Mesenchymal stem cell (in vitro differentiated cells and primary cell): ENCODE data around the gene CDK15.
A peak's percentile ranks its signal among the peaks of the same experiment; 100 is the strongest.

Experiments used
- DNase-seq: peaks from one replicate; pipeline ENCODE4 v3.0.0-alpha.2; 2013
- H2AFZ ChIP-seq: one replicate; pipeline ENCODE4 v1.6.1; 2013; ENCODE audit warnings: low read depth, mild to moderate bottlenecking, control low read depth, inconsistent platforms, low read length, moderate library complexity
- H2AK5ac ChIP-seq: 2 replicates; pipeline ENCODE4 v1.6.1; 2013; ENCODE audit warnings: low read length, moderate library complexity, mild to moderate bottlenecking, inconsistent platforms; ENCODE audit not compliant: severe bottlenecking
- H2BK120ac ChIP-seq: one replicate; pipeline ENCODE4 v1.6.1; 2013; ENCODE audit warnings: low read depth, mild to moderate bottlenecking, inconsistent platforms, low read length, moderate library complexity
- H2BK12ac ChIP-seq, 2 experiments: one replicate each; pipeline ENCODE4 v1.6.1; 2013; ENCODE audit warnings: inconsistent platforms in 2 of 2, low read length in 2 of 2, mild to moderate bottlenecking in 2 of 2, moderate library complexity in 2 of 2, control low read depth in 1 of 2
- H2BK15ac ChIP-seq: one replicate; pipeline ENCODE4 v1.6.1; 2013; ENCODE audit warnings: mild to moderate bottlenecking, low read depth, inconsistent platforms; ENCODE audit not compliant: poor library complexity, severe bottlenecking
- H2BK5ac ChIP-seq: 2 replicates; pipeline ENCODE4 v1.6.1; 2013; ENCODE audit warnings: low read depth, mild to moderate bottlenecking, low read length, control low read depth, inconsistent platforms; ENCODE audit not compliant: poor library complexity, severe bottlenecking
- H3K14ac ChIP-seq, 2 experiments: one replicate each; pipeline ENCODE4 v1.6.1; 2013; ENCODE audit warnings: inconsistent platforms in 2 of 2, low read length in 2 of 2, control low read depth in 1 of 2, mild to moderate bottlenecking in 1 of 2, moderate library complexity in 1 of 2
- H3K18ac ChIP-seq, 2 experiments: one replicate each; pipeline ENCODE4 v1.6.1; 2013; ENCODE audit warnings: inconsistent platforms in 2 of 2, low read length in 2 of 2, control low read depth in 1 of 2, low read depth in 1 of 2, mild to moderate bottlenecking in 1 of 2
- H3K23ac ChIP-seq, 2 experiments: one replicate each; pipeline ENCODE4 v1.6.1; 2013; ENCODE audit warnings: inconsistent platforms in 2 of 2, low read length in 2 of 2, mild to moderate bottlenecking in 2 of 2, moderate library complexity in 2 of 2, control low read depth in 1 of 2
- H3K27ac ChIP-seq: 2 replicates; pipeline ENCODE4 v1.5.1; 2013; ENCODE audit warnings: mild to moderate bottlenecking, moderate library complexity, low read length, control low read depth, inconsistent platforms; ENCODE audit not compliant: poor library complexity, severe bottlenecking
- H3K27me3 ChIP-seq, 2 experiments: 2 replicates each; pipeline versions ENCODE4 v1.6.1 to v1.7.0; 2013; ENCODE audit warnings: low read length in 2 of 2, mild to moderate bottlenecking in 2 of 2, moderate library complexity in 2 of 2, control low read depth in 1 of 2, inconsistent platforms in 1 of 2; ENCODE audit not compliant: control insufficient read depth in 1 of 2, insufficient read depth in 1 of 2
- H3K36me3 ChIP-seq, 2 experiments: 2 replicates each; pipeline versions ENCODE4 v1.6.1 to v1.7.0; 2013; ENCODE audit warnings: low read length in 2 of 2, control low read depth in 1 of 2, inconsistent platforms in 1 of 2, low read depth in 1 of 2, mild to moderate bottlenecking in 1 of 2; ENCODE audit not compliant: insufficient read depth in 2 of 2, control insufficient read depth in 1 of 2
- H3K4ac ChIP-seq, 2 experiments: one replicate each; pipeline ENCODE4 v1.6.1; 2013; ENCODE audit warnings: inconsistent platforms in 2 of 2, low read length in 2 of 2, mild to moderate bottlenecking in 2 of 2, moderate library complexity in 2 of 2, control low read depth in 1 of 2, low read depth in 1 of 2
- H3K4me1 ChIP-seq: 2 replicates; pipeline ENCODE4 v1.6.1; 2013; ENCODE audit warnings: low read depth, low read length, control low read depth; ENCODE audit not compliant: control insufficient read depth, insufficient read depth
- H3K4me2 ChIP-seq: 2 replicates; pipeline ENCODE4 v1.6.1; 2013; ENCODE audit warnings: low read length, mild to moderate bottlenecking, inconsistent platforms; ENCODE audit not compliant: poor library complexity, severe bottlenecking
- H3K4me3 ChIP-seq, 2 experiments: 2 replicates each; pipeline versions ENCODE4 v1.5.1 to v1.7.0; 2013; ENCODE audit warnings: low read length in 2 of 2, mild to moderate bottlenecking in 2 of 2, control low read depth in 1 of 2, low read depth in 1 of 2; ENCODE audit not compliant: insufficient read depth in 1 of 2
- H3K79me1 ChIP-seq: replicated peaks from 2 replicates; pipeline ENCODE4 v1.6.1; 2013; ENCODE audit warnings: mild to moderate bottlenecking, control low read depth, low read length, inconsistent platforms; ENCODE audit not compliant: poor library complexity, severe bottlenecking
- H3K9ac ChIP-seq: 2 replicates; pipeline ENCODE4 v1.7.0; 2013; ENCODE audit warnings: mild to moderate bottlenecking, low read length, moderate library complexity
- H3K9me3 ChIP-seq: 2 replicates; pipeline ENCODE4 v1.7.0; 2013; ENCODE audit warnings: mild to moderate bottlenecking, low read length; ENCODE audit not compliant: control insufficient read depth
- H4K8ac ChIP-seq: one replicate; pipeline ENCODE4 v1.6.1; 2013; ENCODE audit warnings: inconsistent platforms, mild to moderate bottlenecking, low read length, moderate library complexity
- H4K91ac ChIP-seq: one replicate; pipeline ENCODE4 v1.6.1; 2013; ENCODE audit warnings: mild to moderate bottlenecking, low read length, inconsistent platforms
- WGBS: methylation state at CpG from one replicate; pipeline ENCODE4 v1.1.7; 2013; ENCODE audit warnings: mixed read lengths; 5-methylcytosine and 5-hydroxymethylcytosine counted together

CDK15 gene

DNA sequence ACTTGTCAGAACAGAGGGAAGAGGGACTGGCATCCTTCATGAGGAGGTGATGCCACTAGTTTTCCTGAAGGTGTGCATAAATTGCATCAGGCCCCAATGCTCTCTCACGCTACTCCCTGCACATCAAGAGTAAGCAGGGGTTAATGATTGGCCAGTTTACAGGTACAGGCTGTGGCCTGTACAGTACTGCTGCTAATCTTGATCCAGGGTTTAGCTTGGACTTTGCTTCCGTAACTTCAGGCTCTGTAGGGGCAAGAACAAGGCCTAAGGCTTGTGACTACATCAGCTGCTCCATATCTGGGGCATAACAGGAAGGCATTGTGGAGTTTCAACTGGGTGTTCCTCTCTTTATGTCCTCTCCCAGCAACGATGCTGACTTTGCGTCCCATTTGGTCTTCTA lies 130.5 kb downstream of the CDK15 start:
- H3K4ac ChIP-seq: no peak overlapping the region
- H4K8ac ChIP-seq: no peak overlapping the region
- no peak overlapping the region for H4K91ac ChIP-seq
- no peak overlapping the region for H3K27ac ChIP-seq
- no peak overlapping the region for H3K23ac ChIP-seq
- no peak overlapping the region for H2AFZ ChIP-seq
- H3K14ac ChIP-seq: no peak overlapping the region
- no peak overlapping the region for H2BK5ac ChIP-seq
- no peaks in the 10 kb centered on the region for H3K79me1 ChIP-seq
- H2BK120ac ChIP-seq: no peak overlapping the region
- no peak overlapping the region for H2BK12ac ChIP-seq
- peaks cover 2% of the 10 kb centered on the region for H3K4me1 ChIP-seq
- no peak overlapping the region for H3K9ac ChIP-seq
- peaks cover 7% of the 10 kb centered on the region for H3K9me3 ChIP-seq
- H3K36me3 ChIP-seq: no peaks in the 10 kb centered on the region
- no peak overlapping the region for H3K4me2 ChIP-seq
- H2BK15ac ChIP-seq: no peak overlapping the region
- no peak overlapping the region for H3K18ac ChIP-seq
- no peak overlapping the region for H3K4me3 ChIP-seq
- no peak for DNase-seq
- no peak overlapping the region for H2AK5ac ChIP-seq
- WGBS: 98% methylated on average over 4 of the region's 4 CpGs
- peaks cover 3 to 52% of the 10 kb centered on the region in 2 experiments for H3K27me3 ChIP-seq

DNA sequence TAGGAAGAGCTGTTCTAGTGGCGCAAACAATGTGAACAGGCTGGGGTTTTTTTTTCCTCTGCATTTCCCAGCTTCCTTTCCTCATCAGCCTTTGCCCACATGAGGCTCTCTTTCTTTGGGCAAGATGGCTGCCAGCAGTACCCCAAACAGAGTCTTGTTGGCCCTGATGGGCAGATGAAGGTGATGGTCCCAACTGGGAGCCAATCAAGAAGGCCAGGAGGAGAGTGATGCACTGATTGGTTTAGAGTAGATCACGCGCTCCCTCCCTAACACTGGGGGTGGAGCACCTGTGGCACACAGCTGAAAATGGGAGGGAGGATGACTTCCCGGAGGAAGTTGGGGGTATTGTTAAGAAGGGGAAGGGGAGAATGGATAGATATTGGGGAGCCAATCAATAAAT lies 131.0 kb downstream of the CDK15 start:
- H3K18ac ChIP-seq: no peak overlapping the region
- peaks cover 3 to 57% of the 10 kb centered on the region in 2 experiments for H3K27me3 ChIP-seq
- no peak overlapping the region for H2BK120ac ChIP-seq
- no peak overlapping the region for H3K9ac ChIP-seq
- no peak overlapping the region for H2BK5ac ChIP-seq
- H3K4me1 ChIP-seq: peaks cover 1% of the 10 kb centered on the region
- no peak overlapping the region for H3K4me3 ChIP-seq
- no peak overlapping the region for H2AFZ ChIP-seq
- no peak overlapping the region for H2BK12ac ChIP-seq
- DNase-seq: no peak
- H4K8ac ChIP-seq: no peak overlapping the region
- no peak overlapping the region for H3K4me2 ChIP-seq
- H3K79me1 ChIP-seq: no peaks in the 10 kb centered on the region
- 100% methylated on average over 4 of the region's 4 CpGs for WGBS
- no peaks in the 10 kb centered on the region for H3K36me3 ChIP-seq
- no peak overlapping the region for H3K23ac ChIP-seq
- no peak overlapping the region for H3K14ac ChIP-seq
- no peak overlapping the region for H4K91ac ChIP-seq
- no peak overlapping the region for H3K27ac ChIP-seq
- H2BK15ac ChIP-seq: no peak overlapping the region
- peaks cover 7% of the 10 kb centered on the region for H3K9me3 ChIP-seq
- no peak overlapping the region for H3K4ac ChIP-seq
- H2AK5ac ChIP-seq: no peak overlapping the region

DNA sequence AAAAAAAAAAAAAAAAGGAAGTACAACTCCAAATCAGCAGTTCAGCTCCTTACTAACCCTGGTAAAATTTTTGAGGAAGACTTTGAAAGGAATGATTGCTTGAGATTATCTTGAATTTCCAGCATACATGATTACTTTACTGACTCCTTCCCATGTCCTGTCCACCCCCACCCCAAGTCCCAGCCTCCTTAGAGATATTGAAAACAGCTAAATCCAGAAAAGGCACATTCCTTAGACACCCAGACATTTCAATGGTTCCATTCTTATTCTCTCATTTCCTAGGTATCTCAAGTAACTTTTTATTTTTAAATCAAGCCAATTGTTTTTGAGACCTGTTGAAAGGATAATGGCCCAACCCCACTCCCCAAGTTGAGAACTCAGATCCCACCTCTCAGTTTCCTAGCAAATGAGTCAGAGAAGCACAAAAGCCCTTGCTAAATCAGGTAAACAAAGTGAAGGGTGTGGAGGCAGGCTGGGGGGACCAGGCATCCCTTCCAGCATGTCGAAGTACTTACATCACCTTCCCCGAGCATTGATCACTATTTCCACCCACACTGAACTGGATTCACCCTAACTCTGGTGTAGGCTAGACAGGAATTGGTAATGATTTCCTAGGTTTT lies 131.9 kb downstream of the CDK15 start:
- no peak overlapping the region for H2BK12ac ChIP-seq
- no peaks in the 10 kb centered on the region for H3K36me3 ChIP-seq
- peaks cover 7% of the 10 kb centered on the region for H3K9me3 ChIP-seq
- H2BK5ac ChIP-seq: no peak overlapping the region
- peak; percentile 44 for DNase-seq
- no peak overlapping the region for H3K23ac ChIP-seq
- no peak overlapping the region for H3K27ac ChIP-seq
- no peak overlapping the region for H4K8ac ChIP-seq
- no peak overlapping the region for H3K9ac ChIP-seq
- no CpG with 5 or more reads among the region's 2 CpGs for WGBS
- no peak overlapping the region for H3K18ac ChIP-seq
- no peak overlapping the region for H2AFZ ChIP-seq
- no peak overlapping the region for H3K14ac ChIP-seq
- H2BK15ac ChIP-seq: no peak overlapping the region
- H4K91ac ChIP-seq: no peak overlapping the region
- H3K79me1 ChIP-seq: no peaks in the 10 kb centered on the region
- H3K4me1 ChIP-seq: peaks cover 1% of the 10 kb centered on the region
- no peak overlapping the region for H2BK120ac ChIP-seq
- H3K4me3 ChIP-seq: no peak overlapping the region
- H2AK5ac ChIP-seq: no peak overlapping the region
- no peak overlapping the region for H3K4me2 ChIP-seq
- H3K4ac ChIP-seq: no peak overlapping the region
- peaks cover 3 to 60% of the 10 kb centered on the region in 2 experiments for H3K27me3 ChIP-seq

DNA sequence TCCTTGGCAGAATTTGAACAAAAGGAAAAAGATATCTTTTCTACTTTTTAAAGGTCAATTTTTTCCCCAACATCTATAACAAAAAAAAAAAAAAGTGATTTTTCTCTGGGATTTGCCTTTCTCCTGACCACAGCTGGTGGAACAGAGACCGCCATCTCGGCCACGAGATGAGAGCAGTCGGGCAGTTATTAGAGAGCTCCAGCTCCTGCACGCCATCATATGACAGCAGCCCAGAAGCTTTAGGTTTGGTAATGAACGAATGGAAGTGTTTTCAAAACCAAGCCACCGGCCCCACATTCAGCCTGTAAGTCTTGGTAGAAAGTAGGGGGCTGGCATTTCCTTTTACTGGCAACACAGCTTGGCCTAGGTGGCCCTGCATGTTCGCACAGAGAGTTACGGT lies 132.4 kb downstream of the CDK15 start:
- DNase-seq: no peak
- H3K14ac ChIP-seq: no peak overlapping the region
- no peak overlapping the region for H3K4me3 ChIP-seq
- WGBS: 94% methylated on average over 9 of the region's 9 CpGs
- no peak overlapping the region for H4K8ac ChIP-seq
- peaks cover 1% of the 10 kb centered on the region for H3K4me1 ChIP-seq
- H2BK12ac ChIP-seq: no peak overlapping the region
- no peak overlapping the region for H2BK120ac ChIP-seq
- no peak overlapping the region for H2BK5ac ChIP-seq
- no peak overlapping the region for H2AK5ac ChIP-seq
- no peak overlapping the region for H2AFZ ChIP-seq
- no peak overlapping the region for H3K4me2 ChIP-seq
- no peak overlapping the region for H3K18ac ChIP-seq
- no peaks in the 10 kb centered on the region for H3K79me1 ChIP-seq
- no peak overlapping the region for H3K9ac ChIP-seq
- H3K36me3 ChIP-seq: no peaks in the 10 kb centered on the region
- no peak overlapping the region for H3K4ac ChIP-seq
- peaks cover 7% of the 10 kb centered on the region for H3K9me3 ChIP-seq
- H4K91ac ChIP-seq: no peak overlapping the region
- H3K27me3 ChIP-seq: peaks cover 3 to 60% of the 10 kb centered on the region in 2 experiments
- no peak overlapping the region for H3K23ac ChIP-seq
- no peak overlapping the region for H3K27ac ChIP-seq
- H2BK15ac ChIP-seq: no peak overlapping the region
